HG03064 (cell line): ENCODE results near the gene SLC22A16.
"Not testable (repeated sequence)": the region's sequence is repeated elsewhere in the genome, so short reads cannot be mapped to it uniquely, and the experiment has no call there.

Experiments
- ATAC-seq: cut with Tn5 transposase; IDR thresholded peaks from one replicate; pipeline ENCODE4 v1.9.1; 2021; ENCODE audit warnings: low read depth; ENCODE audit not compliant: unreplicated experiment

SLC22A16 gene

GRCh38 chr6:110476046-110476849 is at the start of gene SLC22A16:
SLC22A16 (minus strand) TSS chr6:110476613; CDS start chr6:110476574, 39 bp downstream.
- ATAC-seq, result no peak

GRCh38 chr6:110525001-110525400 is 48.6 kb upstream of the SLC22A16 start:
- ATAC-seq, result no peak

GRCh38 chr6:110524305-110524704 is 47.9 kb upstream of the SLC22A16 start:
- ATAC-seq, result no peak

- no peak for ATAC-seq
Observed at GRCh38 chr6:110523451-110524021, 47.1 kb upstream of the SLC22A16 start.

- ATAC-seq, result no peak
Observed at GRCh38 chr6:110522427-110522826, 46.0 kb upstream of the SLC22A16 start.

- no peak for ATAC-seq
Observed at GRCh38 chr6:110520992-110521543, 44.7 kb upstream of the SLC22A16 start.

GRCh38 chr6:110520209-110520965 is 44.0 kb upstream of the SLC22A16 start:
- ATAC-seq, result no peak

GRCh38 chr6:110517601-110518281 is 41.3 kb upstream of the SLC22A16 start:
- ATAC-seq, result no peak

- ATAC-seq, result no peak
Observed at GRCh38 chr6:110517034-110517433, 40.6 kb upstream of the SLC22A16 start.

- ATAC-seq, result no peak
Observed at GRCh38 chr6:110514818-110515217, 38.4 kb upstream of the SLC22A16 start.

GRCh38 chr6:110512991-110513390 is 36.6 kb upstream of the SLC22A16 start:
- no peak for ATAC-seq

GRCh38 chr6:110512549-110512948 is 36.1 kb upstream of the SLC22A16 start:
- ATAC-seq, result not testable (repeated sequence)

- ATAC-seq, result no peak
Observed at GRCh38 chr6:110511401-110511800, 35.0 kb upstream of the SLC22A16 start.

GRCh38 chr6:110509617-110510241 is 33.3 kb upstream of the SLC22A16 start:
- no peak for ATAC-seq

- not testable (repeated sequence) for ATAC-seq
Observed at GRCh38 chr6:110504891-110505290, 28.5 kb upstream of the SLC22A16 start.

GRCh38 chr6:110495949-110496348 is 19.5 kb upstream of the SLC22A16 start:
- ATAC-seq, result no peak

GRCh38 chr6:110493253-110493800 is 16.9 kb upstream of the SLC22A16 start:
- ATAC-seq, result no peak

- ATAC-seq, result no peak
Observed at GRCh38 chr6:110492584-110492983, 16.2 kb upstream of the SLC22A16 start.

- no peak for ATAC-seq
Observed at GRCh38 chr6:110491644-110492317, 15.4 kb upstream of the SLC22A16 start.
